HG03025 (cell line): ENCODE data around the gene RASA3.
"Not testable (repeated sequence)": the region's sequence is repeated elsewhere in the genome, so short reads cannot be mapped to it uniquely, and the experiment has no call there.

Source experiments
- ATAC-seq: cut with Tn5 transposase; IDR thresholded peaks from one replicate; pipeline ENCODE4 v1.9.1; 2021; ENCODE audit warnings: mild to moderate bottlenecking, moderate library complexity; ENCODE audit not compliant: unreplicated experiment, low FRiP score

Gene RASA3

GRCh38 chr13:114114666-114115065, 17.8 kb downstream of the RASA3 start:
- ATAC-seq, result not testable (repeated sequence)

DNA sequence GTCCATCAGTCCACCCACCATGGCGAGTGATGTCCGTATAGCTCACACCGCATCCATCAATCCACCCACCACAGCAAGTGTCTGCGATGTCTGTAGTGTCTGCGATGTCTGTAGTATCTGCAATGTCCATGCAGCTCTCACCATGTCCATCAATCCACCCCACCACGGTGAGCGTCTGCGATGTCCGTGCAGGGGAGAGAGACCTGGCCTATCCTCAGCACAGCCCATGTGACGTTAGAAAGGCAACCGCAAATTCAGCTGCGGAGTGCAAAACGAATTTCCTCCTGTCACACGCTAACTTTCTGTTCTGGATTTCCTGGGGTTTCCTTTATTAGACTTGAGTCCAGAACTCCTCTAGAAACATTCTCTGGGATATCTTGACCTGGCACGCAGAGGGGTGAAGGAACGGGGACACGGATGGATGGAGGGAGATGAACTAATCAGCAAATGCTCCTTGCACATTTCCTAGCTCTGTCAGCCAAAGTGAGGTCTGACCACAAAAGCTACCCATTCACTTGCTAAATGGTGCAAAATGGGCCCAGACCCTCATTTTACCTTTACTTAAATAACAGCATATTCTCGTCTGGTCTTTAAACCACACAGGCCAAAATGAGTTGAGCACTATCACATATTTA, 18.3 kb downstream of the RASA3 start:
- ATAC-seq, result no peak

DNA sequence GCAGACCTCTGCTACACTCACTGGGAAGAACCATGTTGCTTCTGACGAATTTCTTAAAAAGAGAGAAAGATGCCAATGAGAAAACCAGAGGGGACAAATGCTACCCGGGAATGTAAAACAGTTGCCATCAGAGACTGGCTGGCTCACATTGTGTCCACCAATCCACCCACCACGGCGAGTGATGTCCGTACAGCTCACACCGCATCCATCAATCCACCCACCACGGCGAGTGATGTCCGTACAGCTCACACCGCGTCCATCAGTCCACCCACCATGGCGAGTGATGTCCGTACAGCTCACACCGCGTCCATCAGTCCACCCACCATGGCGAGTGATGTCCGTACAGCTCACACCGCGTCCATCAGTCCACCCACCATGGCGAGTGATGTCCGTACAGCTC, 19.0 kb downstream of the RASA3 start:
- ATAC-seq, result not testable (repeated sequence)

DNA sequence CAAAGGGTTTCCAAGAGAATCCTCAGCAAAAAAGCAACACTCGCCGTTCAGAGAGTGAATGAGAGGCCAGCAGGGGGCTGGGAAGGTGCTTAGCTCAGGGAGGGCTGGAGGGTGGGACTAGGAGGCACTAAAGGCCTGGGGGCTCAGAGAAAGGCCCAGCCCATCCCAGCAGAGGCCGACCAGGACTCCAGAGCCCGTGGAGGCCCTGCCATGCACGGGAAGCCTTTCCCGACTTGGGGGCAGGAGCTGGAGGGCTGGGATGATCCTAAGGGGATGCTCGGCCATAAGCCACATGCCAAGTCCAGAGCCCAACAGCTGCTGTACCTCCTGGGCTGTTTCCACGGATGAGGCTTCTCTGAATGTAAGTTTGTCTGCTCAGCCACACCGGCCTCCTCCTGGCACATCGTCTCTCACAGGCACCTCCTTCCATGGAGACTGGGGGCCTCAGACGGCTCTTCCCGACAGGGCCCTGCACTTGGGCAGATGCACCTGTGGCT, 19.5 kb downstream of the RASA3 start:
- ATAC-seq, result no peak

DNA sequence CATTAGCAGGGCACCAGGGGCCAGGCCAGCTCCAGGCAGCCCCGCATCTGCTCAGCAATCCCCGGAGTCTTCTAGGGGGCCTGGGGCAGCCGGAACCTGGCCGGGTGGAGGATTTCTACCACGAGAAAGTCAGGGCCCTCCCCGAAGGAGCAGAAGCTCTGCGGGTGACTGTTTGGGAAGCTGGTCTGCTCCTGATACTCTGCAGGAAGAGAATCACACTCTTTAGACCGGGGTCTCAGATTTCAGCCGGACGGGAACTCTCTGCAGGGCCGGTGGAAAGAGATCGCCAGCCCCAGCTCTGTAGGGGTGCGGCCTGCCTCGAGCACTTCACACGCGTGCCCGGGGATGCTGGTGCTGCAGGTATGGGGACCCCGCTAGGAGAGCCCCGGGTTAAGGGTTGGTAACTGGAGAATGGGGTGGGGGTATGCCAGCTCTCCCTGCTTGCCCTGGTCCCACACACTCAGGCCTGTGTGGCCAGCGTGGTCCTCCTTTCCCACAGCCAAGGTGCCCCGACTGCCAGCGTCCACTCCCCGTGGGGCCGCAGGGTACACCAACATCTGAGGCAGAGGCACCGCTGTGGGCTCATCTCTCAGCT, 20.1 kb downstream of the RASA3 start:
- ATAC-seq, result no peak

DNA sequence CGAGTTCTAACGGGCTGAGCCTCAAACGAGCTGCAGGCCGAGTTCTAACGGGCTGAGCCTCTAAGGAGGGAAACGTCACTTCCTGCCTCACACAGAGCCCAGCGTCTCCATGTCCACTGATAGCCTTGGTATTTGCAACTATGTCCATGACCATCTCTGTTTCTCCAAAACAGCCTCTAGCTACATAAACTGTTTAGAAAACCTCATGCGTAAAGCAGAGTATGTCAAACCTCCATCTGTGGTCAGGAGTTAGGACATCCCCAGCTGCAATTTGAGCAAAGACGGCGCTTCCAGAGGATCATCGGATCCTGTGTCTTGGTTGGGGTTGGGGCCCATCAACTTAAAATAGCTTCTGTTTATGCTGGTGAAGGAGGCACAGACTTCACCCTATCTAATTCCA, 20.8 kb downstream of the RASA3 start:
- no peak for ATAC-seq

- ATAC-seq, result not testable (repeated sequence)
Observed at GRCh38 chr13:114110830-114111189, 21.6 kb downstream of the RASA3 start.

GRCh38 chr13:114110091-114110829, 22.2 kb downstream of the RASA3 start:
- ATAC-seq, result no peak

DNA sequence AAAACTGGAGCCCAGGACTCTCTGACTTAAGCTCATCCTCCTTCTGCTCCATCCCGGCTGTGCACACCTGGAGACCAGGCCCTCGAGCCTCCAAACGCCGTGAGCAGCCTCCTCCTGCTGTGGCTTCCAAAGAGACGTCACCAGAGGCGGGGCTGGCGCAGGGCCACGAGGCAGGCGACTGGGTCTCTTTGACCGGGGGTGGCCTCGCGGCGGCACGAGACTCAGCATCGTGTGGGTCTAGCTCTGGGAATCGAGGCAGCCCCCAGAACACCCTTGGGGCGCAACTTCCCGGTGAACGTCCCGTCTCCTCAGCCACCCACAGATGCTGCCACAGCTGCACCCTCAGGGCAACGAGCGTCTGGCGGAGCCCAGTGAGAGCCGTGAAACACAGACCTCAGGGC, 22.8 kb downstream of the RASA3 start:
- ATAC-seq, result no peak

DNA sequence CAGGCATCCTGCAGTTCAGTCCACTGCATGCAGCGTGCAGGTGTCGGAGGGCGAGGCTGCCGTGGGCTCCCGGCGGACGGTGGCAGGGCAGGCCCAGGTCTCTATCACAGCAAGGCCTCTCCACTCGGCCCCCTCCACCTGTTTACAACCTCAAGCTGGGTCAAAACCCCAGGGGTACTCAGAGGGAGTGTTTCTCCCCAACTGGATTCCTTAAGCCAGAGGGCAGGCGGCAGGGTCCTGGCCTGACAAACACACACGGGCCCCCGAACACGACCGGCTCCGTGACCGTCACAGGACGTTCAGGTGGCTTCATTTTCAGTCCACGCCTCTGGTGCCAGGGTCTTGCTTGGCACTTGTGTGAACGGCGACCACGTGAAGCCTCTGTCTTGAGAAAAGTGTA, 23.5 kb downstream of the RASA3 start:
- no peak for ATAC-seq

DNA sequence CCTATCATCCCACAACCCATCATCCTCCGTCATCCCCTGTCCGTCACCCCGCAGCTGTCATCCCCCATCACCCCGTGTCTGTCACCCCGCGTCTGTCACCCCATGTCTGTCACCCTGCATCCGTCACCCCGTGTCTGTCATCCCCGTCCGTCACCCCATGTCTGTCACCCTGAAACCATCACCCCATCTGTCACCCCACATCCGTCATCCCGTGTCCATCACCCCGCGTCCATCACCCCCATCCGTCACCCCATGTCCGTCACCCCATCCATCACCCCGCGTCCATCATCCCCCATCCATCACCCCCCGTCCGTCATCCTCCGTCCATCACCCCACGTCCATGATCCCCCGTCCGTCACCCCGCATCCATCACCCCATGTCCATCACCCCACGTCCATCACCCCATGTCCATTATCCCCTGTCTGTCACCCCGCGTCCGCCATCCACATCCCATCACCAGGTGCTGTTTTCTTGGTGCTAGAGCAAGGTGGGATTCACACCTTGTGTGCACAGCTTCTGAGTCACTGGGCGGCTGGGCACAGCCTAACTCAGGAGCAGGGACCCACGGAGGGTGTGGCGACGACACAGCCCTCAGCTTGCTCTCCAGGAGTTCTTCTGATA, 24.2 kb downstream of the RASA3 start:
- ATAC-seq, result no peak

- no peak for ATAC-seq
Observed at GRCh38 chr13:114107686-114108081, 24.7 kb downstream of the RASA3 start.

GRCh38 chr13:114106991-114107685, 25.3 kb downstream of the RASA3 start:
- no peak for ATAC-seq

GRCh38 chr13:114106526-114106925, 25.9 kb downstream of the RASA3 start:
- no peak for ATAC-seq

DNA sequence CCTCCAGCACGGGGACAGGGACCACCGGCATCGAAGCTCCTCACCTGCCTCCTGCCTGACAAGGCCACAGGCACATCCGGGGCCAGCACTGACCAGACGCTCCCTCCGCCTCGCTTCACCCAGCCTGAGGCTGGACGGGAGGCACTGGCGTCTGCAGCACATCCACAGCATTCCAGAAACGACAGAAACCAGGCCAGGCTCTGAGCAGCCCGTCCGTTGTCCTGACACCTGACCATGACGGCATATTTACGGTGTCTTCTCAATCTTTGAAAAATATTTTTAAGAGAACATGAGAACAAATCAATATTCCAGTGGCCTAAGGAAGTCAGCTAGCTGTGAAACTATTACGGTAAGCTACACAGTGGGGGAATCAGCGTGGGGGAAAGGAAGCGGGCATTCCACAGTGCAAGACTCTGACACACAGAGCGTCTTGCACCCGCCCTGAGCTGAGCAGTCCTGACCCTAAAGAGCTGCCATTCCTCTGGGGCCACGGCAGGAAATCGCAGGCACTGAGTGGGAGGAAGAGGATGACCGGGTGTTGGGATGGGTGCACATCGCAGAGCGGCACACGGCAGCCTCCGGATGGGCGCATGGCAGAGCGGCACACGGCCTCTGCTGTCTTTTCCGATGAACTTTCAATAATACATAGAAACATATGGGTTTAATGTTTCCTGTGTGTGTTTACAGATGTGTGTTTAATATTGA, 26.8 kb downstream of the RASA3 start:
- ATAC-seq, result no peak

DNA sequence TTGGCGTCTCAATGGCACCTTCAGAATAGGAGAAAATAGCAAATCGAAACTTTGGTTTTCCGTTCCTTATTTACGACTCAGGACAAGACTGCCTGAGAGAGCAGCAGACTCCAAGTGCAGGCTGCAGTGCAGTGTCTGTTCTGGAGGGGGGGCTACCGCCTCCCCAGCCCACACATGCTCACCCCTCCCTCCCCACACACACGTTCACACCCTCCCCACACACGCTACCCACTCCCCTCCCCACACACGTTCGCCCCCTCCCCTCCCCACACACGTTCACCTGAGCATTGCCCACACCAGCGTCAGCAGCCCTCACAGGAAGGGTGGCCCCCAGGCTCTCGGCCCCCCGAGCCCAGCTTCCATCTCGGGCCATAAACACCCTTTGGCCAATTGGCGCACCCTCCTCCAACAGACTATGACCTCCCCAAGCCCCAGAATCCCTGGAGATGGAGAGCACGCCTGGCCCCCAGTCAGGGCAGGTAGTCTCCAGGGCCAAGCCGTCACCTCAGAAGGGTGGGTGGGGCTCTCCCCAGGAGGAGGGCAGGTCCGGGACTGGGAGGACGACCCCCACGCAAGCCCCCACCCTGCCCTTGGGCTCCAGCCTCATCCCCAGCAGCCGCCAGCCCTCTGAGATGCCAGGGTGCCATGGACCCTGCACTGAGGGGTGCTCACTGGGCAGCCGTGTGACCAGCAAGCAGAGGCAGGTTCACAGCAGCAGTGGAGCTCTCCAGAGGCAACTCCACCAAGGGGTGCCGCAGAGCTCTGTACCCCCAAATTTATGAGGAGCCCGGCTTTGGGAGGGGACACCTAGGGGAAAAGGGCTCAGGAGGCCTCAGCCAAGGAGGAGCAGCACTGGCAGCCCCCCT, 27.5 kb downstream of the RASA3 start:
- ATAC-seq, result no peak

DNA sequence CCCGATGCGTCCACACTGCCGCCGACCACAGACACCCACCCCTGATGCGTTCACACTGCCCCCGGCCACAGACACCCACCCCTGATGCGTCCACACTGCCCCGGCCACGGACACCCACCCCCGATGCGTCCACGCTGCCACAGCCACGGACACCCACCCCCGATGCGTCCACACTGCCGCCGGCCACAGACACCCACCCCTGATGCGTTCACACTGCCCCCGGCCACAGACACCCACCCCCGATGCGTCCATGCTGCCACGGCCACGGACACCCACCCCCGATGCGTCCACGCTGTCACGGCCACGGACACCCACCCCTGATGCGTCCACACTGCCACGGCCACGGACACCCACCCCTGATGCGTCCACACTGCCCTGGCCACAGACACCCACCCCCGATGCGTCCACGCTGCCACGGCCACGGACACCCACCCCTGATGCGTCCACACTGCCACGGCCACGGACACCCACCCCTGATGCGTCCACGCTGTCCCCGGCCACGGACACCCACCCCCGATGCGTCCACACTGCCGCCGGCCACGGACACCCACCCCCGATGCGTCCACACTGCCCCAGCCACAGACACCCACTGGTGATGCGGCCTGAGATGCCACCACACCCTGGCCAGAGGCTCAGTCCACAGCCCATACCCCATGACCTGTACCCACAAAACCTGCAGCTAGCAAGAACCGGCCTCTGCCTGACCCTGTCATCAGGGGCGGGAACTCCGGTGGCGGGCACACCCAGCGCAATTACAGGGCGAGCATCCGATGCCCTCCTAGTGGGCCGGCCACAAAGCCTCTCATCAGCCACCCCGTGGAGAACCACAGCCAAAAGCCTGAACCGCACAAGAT, 28.4 kb downstream of the RASA3 start:
- ATAC-seq, result no peak

DNA sequence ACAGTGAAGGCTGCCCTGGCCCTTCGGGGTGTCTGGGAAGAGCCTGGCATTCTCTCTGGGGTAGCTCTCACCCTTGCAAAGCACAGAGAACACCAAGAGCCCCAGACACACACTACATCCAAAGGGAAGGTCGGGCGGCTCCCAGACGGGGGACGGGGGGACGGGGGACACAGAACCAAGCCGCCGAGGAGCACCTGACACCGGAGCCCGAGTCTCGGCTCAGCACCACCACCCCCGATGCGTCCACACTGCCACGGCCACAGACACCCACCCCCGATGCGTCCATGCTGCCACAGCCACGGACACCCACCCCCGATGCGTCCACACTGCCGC, 29.2 kb downstream of the RASA3 start:
- not testable (repeated sequence) for ATAC-seq
